Uterus (tissue), 4 donors: Measurements from ENCODE around the gene SPON1. TPM values are rescaled to one million over a fixed set of nuclear protein-coding genes. Genes with fewer than 3 reads are reported as not detected.

Experiments
- DNase-seq, 2 donors: peaks; one replicate each; pipeline ENCODE4 v3.0.0-alpha.2; 2019 to 2020
- H3K27ac ChIP-seq, 2 donors: fragments of 200-600 bp; sonication (generic); 1 replicate in 1 of 2; 2 replicates in 1 of 2; pipeline ENCODE4 v1.5.1; 2016 to 2018
- H3K27me3 ChIP-seq, 2 donors: fragments of 200-600 bp; sonication (generic); one replicate each; pipeline ENCODE4 v1.5.1; 2018 to 2019; ENCODE audit warnings: control low read depth in 1 of 2
- H3K36me3 ChIP-seq, 2 donors: fragments of 200-600 bp; sonication (generic); one replicate each; pipeline ENCODE4 v1.5.1; 2019; ENCODE audit warnings: control low read depth in 1 of 2
- H3K4me1 ChIP-seq, 2 donors: fragments of 200-600 bp; sonication (generic); one replicate each; pipeline ENCODE4 v1.5.1; 2018 to 2019; ENCODE audit warnings: control low read depth in 1 of 2
- H3K4me3 ChIP-seq, 2 donors: fragments of 200-600 bp; sonication (generic); 1 replicate in 1 of 2; 2 replicates in 1 of 2; pipeline ENCODE4 v1.5.1; 2018 to 2019; ENCODE audit warnings: mild to moderate bottlenecking in 1 of 2
- H3K9me3 ChIP-seq, 2 donors: fragments of 200-600 bp; sonication (generic); one replicate each; pipeline ENCODE4 v1.5.1; 2019; ENCODE audit warnings: control low read depth in 1 of 2
- CTCF ChIP-seq, 4 experiments: fragments of 200-600 bp in 2 of 4; fragments of 450-650 bp in 2 of 4; sonication (generic) in 2 of 4; IDR thresholded peaks; one replicate each; pipeline ENCODE4 v1.5.1; 2016 to 2019; ENCODE audit warnings: antibody characterized with exemption in 4 of 4, mild to moderate bottlenecking in 2 of 4, moderate library complexity in 1 of 4
- POLR2A ChIP-seq, 2 donors: fragments of 450-650 bp; IDR thresholded peaks; one replicate each; pipeline ENCODE4 v1.6.1; 2016; ENCODE audit warnings: antibody characterized with exemption in 2 of 2, mild to moderate bottlenecking in 1 of 2, moderate library complexity in 1 of 2
- intact Hi-C: fragments of 100-400 bp; cut with DNase I; formaldehyde crosslinking; loops from one replicate; pipeline ENCODE4 v1.15.1; 2023; ENCODE audit warnings: low total_unique reads
- total RNA-seq, 4 donors: library from RNA; depleted of rRNA in 3 of 4; stranded (reverse); fragments of >200 nt in 3 of 4; gene quantifications; one replicate each; pipeline versions ENCODE4 v1.1.0 to v1.2.4, GENCODE V29; 2014 to 2023
- donor health status: DM: yes; HTN: yes; CAD: no.

The SPON1 gene
- total RNA-seq, 4 donors from 2014 or later = 18.8 to 139 (median 28.8) TPM

GRCh38 chr11:14010665-14011064 is 48.1 kb downstream of the SPON1 start:
- Histone ChIP-seq H3K4me1 (no peaks in the 10 kb centered on the region), H3K36me3 (no peaks in the 10 kb centered on the region), H3K27me3 (no peaks in the 10 kb centered on the region), H3K4me3 (no peak overlapping the region), H3K27ac (no peak overlapping the region), H3K9me3 (no peaks in the 10 kb centered on the region)
- TF ChIP-seq CTCF (IDR thresholded peaks at IDR 0.05) = no peak
- TF ChIP-seq POLR2A (IDR thresholded peaks at IDR 0.05) = no peak
- DNase-seq = no peak
- intact Hi-C loops = no loop called here

- no peak for DNase-seq
- H3K27ac ChIP-seq = no peak overlapping the region
- TF ChIP-seq POLR2A (IDR thresholded peaks at IDR 0.05) (no peak), CTCF (IDR thresholded peaks at IDR 0.05) (no peak)
- H3K36me3 ChIP-seq = no peaks in the 10 kb centered on the region
- H3K27me3 ChIP-seq = no peaks in the 10 kb centered on the region
- intact Hi-C loops = no loop called here
- H3K4me1 ChIP-seq = no peaks in the 10 kb centered on the region
- no peaks in the 10 kb centered on the region for H3K9me3 ChIP-seq
- no peak overlapping the region for H3K4me3 ChIP-seq
Measured at GRCh38 chr11:14012846-14013245, 50.3 kb downstream of the SPON1 start.

- no peaks in the 10 kb centered on the region for H3K36me3 ChIP-seq
- no peaks in the 10 kb centered on the region for H3K9me3 ChIP-seq
- H3K27ac ChIP-seq = no peak overlapping the region
- H3K4me3 ChIP-seq = no peak overlapping the region
- no peak for TF ChIP-seq POLR2A (IDR thresholded peaks at IDR 0.05)
- intact Hi-C loops = no loop called here
- no peaks in the 10 kb centered on the region for H3K27me3 ChIP-seq
- H3K4me1 ChIP-seq = no peaks in the 10 kb centered on the region
- DNase-seq = no peak
Measured at GRCh38 chr11:14015711-14016110, 53.2 kb downstream of the SPON1 start.

GRCh38 chr11:14018441-14018840 is 55.9 kb downstream of the SPON1 start:
- DNase-seq = no peak
- Histone ChIP-seq H3K9me3 (no peaks in the 10 kb centered on the region), H3K27ac (no peak overlapping the region), H3K36me3 (no peaks in the 10 kb centered on the region), H3K27me3 (no peaks in the 10 kb centered on the region), H3K4me3 (no peak overlapping the region), H3K4me1 (no peaks in the 10 kb centered on the region)
- no peak for TF ChIP-seq POLR2A (IDR thresholded peaks at IDR 0.05)
- no peak for TF ChIP-seq CTCF (IDR thresholded peaks at IDR 0.05)
- intact Hi-C loops = no loop called here

GRCh38 chr11:14021738-14022137 is 59.2 kb downstream of the SPON1 start:
- Histone ChIP-seq H3K27ac (no peak overlapping the region), H3K4me3 (no peak overlapping the region), H3K36me3 (no peaks in the 10 kb centered on the region), H3K9me3 (no peaks in the 10 kb centered on the region), H3K4me1 (no peaks in the 10 kb centered on the region), H3K27me3 (no peaks in the 10 kb centered on the region)
- intact Hi-C loops = no loop called here
- no peak for DNase-seq
- TF ChIP-seq CTCF (IDR thresholded peaks at IDR 0.05) (no peak), POLR2A (IDR thresholded peaks at IDR 0.05) (no peak)

- no peak for TF ChIP-seq POLR2A (IDR thresholded peaks at IDR 0.05)
- TF ChIP-seq CTCF (IDR thresholded peaks at IDR 0.05) = no peak
- H3K9me3 ChIP-seq = no peaks in the 10 kb centered on the region
- H3K4me1 ChIP-seq = no peaks in the 10 kb centered on the region
- no peaks in the 10 kb centered on the region for H3K27me3 ChIP-seq
- intact Hi-C loops = no loop called here
- H3K36me3 ChIP-seq = no peaks in the 10 kb centered on the region
- no peak overlapping the region for H3K4me3 ChIP-seq
- no peak for DNase-seq
- no peak overlapping the region for H3K27ac ChIP-seq
Measured at GRCh38 chr11:14022251-14022650, 59.7 kb downstream of the SPON1 start.
